Measurements from ENCODE around the gene OR1L1. TPM values are rescaled to one million over a fixed set of nuclear protein-coding genes. Genes with fewer than 3 reads are reported as not detected.

Gene OR1L1
- total and polyA plus RNA-seq, 2 of the 8 experiments (the other 6 are each of a cell fraction or from before 2014, with no cell fraction given): not detected

- Histone ChIP-seq H2BK20ac (ENCODE audit: low read length) (no peak within 1 kb of the TSS), H3K4me1 (replicated peaks in 1 of 4; ENCODE audit: control insufficient read depth in 3 of 4, insufficient read depth in 4 of 4, low read length in 3 of 4) (no peaks in the 10 kb centered on the region), H3K18ac (ENCODE audit: extremely low read depth, low read length) (no peak within 1 kb of the TSS), H2AK5ac (ENCODE audit: low read depth, low read length) (no peak within 1 kb of the TSS), H2BK120ac (replicated peaks; ENCODE audit: low read depth, low read length) (no peak within 1 kb of the TSS), H3K9ac (replicated peaks in 1 of 4; ENCODE audit: extremely low read depth in 1 of 4, low read depth in 3 of 4, low read length in 3 of 4) (no peak within 1 kb of the TSS), H3K27ac (ENCODE audit: low read depth, low read length) (no peak within 1 kb of the TSS), H2BK12ac (ENCODE audit: low read depth, low read length) (no peak within 1 kb of the TSS), H3K4me3 (ENCODE audit: extremely low read depth in 1 of 4, insufficient read depth in 2 of 4, low read depth in 3 of 4, low read length in 4 of 4) (no peak within 1 kb of the TSS), H4K91ac (replicated peaks; ENCODE audit: insufficient read length, low read length) (no peak within 1 kb of the TSS), H3K79me1 (ENCODE audit: low read depth, low read length) (no peaks in the 10 kb centered on the region), H2BK15ac (ENCODE audit: low read length) (no peak within 1 kb of the TSS), H3K56ac (replicated peaks; ENCODE audit: insufficient read length, low read depth, low read length) (no peak within 1 kb of the TSS), H3K36me3 (ENCODE audit: control insufficient read depth in 2 of 4, insufficient read depth in 4 of 4, low read length in 3 of 4) (no peaks in the 10 kb centered on the region), H3K23ac (ENCODE audit: insufficient read length) (no peak within 1 kb of the TSS), H4K5ac (ENCODE audit: insufficient read length, low read depth, low read length) (no peak within 1 kb of the TSS), H4K8ac (ENCODE audit: extremely low read depth, insufficient read depth, low read length) (no peak within 1 kb of the TSS), H4K20me1 (replicated peaks in 1 of 2; ENCODE audit: control insufficient read depth in 1 of 2, insufficient read depth in 2 of 2, low read length in 2 of 2) (no peaks in the 10 kb centered on the region), H3K27me3 (replicated peaks in 1 of 4; ENCODE audit: control insufficient read depth in 3 of 4, extremely low read depth in 1 of 4, insufficient read depth in 3 of 4, low read length in 3 of 4) (no peaks in the 10 kb centered on the region), H3K79me2 (ENCODE audit: control insufficient read depth in 1 of 2, insufficient read depth in 2 of 2, low read length in 2 of 2) (no peaks in the 10 kb centered on the region), H3K23me2 (ENCODE audit: low read depth, low read length) (no peaks in the 10 kb centered on the region), H3K4me2 (ENCODE audit: insufficient read depth in 1 of 2, low read depth in 2 of 2, low read length in 2 of 2) (no peak within 1 kb of the TSS), H3K4ac (replicated peaks; ENCODE audit: insufficient read length, low read depth, low read length) (no peak within 1 kb of the TSS), H2AFZ (ENCODE audit: low read length) (no peak within 1 kb of the TSS), H3K14ac (ENCODE audit: insufficient read length) (no peak within 1 kb of the TSS), H2BK5ac (ENCODE audit: low read depth, low read length) (no peak within 1 kb of the TSS), H3K9me3 (ENCODE audit: insufficient read depth in 2 of 2, low read depth in 1 of 2, low read length in 1 of 2) (peaks cover 64 to 67% of the 10 kb centered on the region in 2 experiments)
- FAIRE-seq (no peak), DNase-seq (ENCODE audit: low read depth in 1 of 2, low spot score in 2 of 2) (no peak)
- TF ChIP-seq SRF (IDR thresholded peaks at IDR 0.05; ENCODE audit: low read depth, low read length) (no peak), SIX5 (IDR thresholded peaks at IDR 0.05; ENCODE audit: low read depth, low read length) (no peak), BCL11A (IDR thresholded peaks at IDR 0.05; ENCODE audit: low read depth in 2 of 2, low read length in 2 of 2) (no peak), YY1 (IDR thresholded peaks at IDR 0.05; ENCODE audit: low read depth, low read length) (no peak), TAF1 (IDR thresholded peaks at IDR 0.05; ENCODE audit: low read depth, low read length) (no peak), RXRA (IDR thresholded peaks at IDR 0.05; ENCODE audit: insufficient read depth, low read depth, low read length) (no peak), HDAC6 (IDR thresholded peaks at IDR 0.05; ENCODE audit: low read depth, low read length) (no peak), KDM1A (IDR thresholded peaks at IDR 0.05; ENCODE audit: borderline replicate concordance, low read length) (no peak)
- ChIA-PET POLR2A (ENCODE audit: partially characterized antibody) (no interaction called here), CTCF (ENCODE audit: partially characterized antibody) (interaction anchor here (0.7 kb wide), 1 partner anchor 10 kb away, joined by 3 read pairs; no protein-coding TSS in a partner anchor)
- WGBS, 2 experiments (ENCODE audit: extremely low coverage in 1 of 2, insufficient coverage in 1 of 2, insufficient read length in 1 of 2, insufficient replicate concordance in 2 of 2, low coverage in 1 of 2, low lambda C conversion rate in 2 of 2, missing lambda C conversion rate in 1 of 2): 81% methylated on average over 3 of the region's 3 CpGs; no CpG with 5 or more reads in 1 of the 2 experiments
Observed at GRCh38 chr9:122657527-122657926, 4.0 kb upstream of the OR1L1 start, which contains the start of gene OR1B1. OR1B1 (minus strand) TSS chr9:122657627.

All from H1 (cell line).